Skeletal muscle tissue (tissue), 4 donors: ENCODE results near the gene TOM1L2. TPM values are rescaled to one million over a fixed set of nuclear protein-coding genes. Genes with fewer than 3 reads are reported as not detected.

Source experiments
- H3K27ac ChIP-seq: one replicate; pipeline ENCODE4 v1.7.0; 2013; ENCODE audit warnings: mild to moderate bottlenecking, low read depth, low read length, inconsistent platforms
- H3K27me3 ChIP-seq, 3 donors: one replicate each; pipeline ENCODE4 v1.7.0; 2013; ENCODE audit warnings: low read length in 3 of 3; ENCODE audit not compliant: control insufficient read depth in 3 of 3, insufficient read depth in 3 of 3
- H3K36me3 ChIP-seq, 3 donors: one replicate each; pipeline ENCODE4 v1.7.0; 2013; ENCODE audit warnings: low read length in 3 of 3; ENCODE audit not compliant: control insufficient read depth in 3 of 3, insufficient read depth in 3 of 3
- H3K4me1 ChIP-seq, 3 donors: one replicate each; pipeline ENCODE4 v1.7.0; 2013; ENCODE audit warnings: low read length in 3 of 3, mild to moderate bottlenecking in 3 of 3; ENCODE audit not compliant: control insufficient read depth in 3 of 3, insufficient read depth in 3 of 3
- H3K4me3 ChIP-seq, 3 donors: one replicate each; pipeline ENCODE4 v1.7.0; 2013; ENCODE audit warnings: low read length in 3 of 3
- H3K9ac ChIP-seq, 3 donors: one replicate each; pipeline ENCODE4 v1.7.0; 2013; ENCODE audit warnings: low read length in 3 of 3, mild to moderate bottlenecking in 3 of 3, moderate library complexity in 2 of 3, low read depth in 1 of 3
- H3K9me3 ChIP-seq, 3 donors: one replicate each; pipeline ENCODE4 v1.7.0; 2013; ENCODE audit warnings: low read length in 3 of 3; ENCODE audit not compliant: control insufficient read depth in 3 of 3
- total RNA-seq: library from RNA; depleted of rRNA; stranded (reverse); fragments of >200 nt; gene quantifications from one replicate; pipeline ENCODE4 v1.2.3, GENCODE V29; 2014
- donor health status: Osteomylitis.

The TOM1L2 gene
- total RNA-seq, 1 donor from 2014 or later, result 14.1 TPM

GRCh38 chr17:17827826-17828621 is 144.2 kb downstream of the TOM1L2 start:
- H3K4me1 ChIP-seq, result peaks cover 84 to 87% (median 87%) of the 10 kb centered on the region in 3 donors
- H3K4me3 ChIP-seq, result no peak overlapping the region

GRCh38 chr17:17826942-17827785 is 145.0 kb downstream of the TOM1L2 start:
- Histone ChIP-seq H3K27ac (peak overlapping the region; percentile 100), H3K9ac (peak overlapping the region in 2 of 3 donors; percentile 3 to 50), H3K27me3 (no peaks in the 10 kb centered on the region), H3K4me1 (peaks cover 89 to 93% (median 93%) of the 10 kb centered on the region in 3 donors), H3K36me3 (peaks cover 0 to 9% (median 0%) of the 10 kb centered on the region in 3 donors), H3K4me3 (no peak overlapping the region), H3K9me3 (no peaks in the 10 kb centered on the region)

More at GRCh38 chr17:17827826-17828621, 144.2 kb downstream of the TOM1L2 start:
- peak overlapping the region; percentile 100 for H3K27ac ChIP-seq
- no peaks in the 10 kb centered on the region for H3K27me3 ChIP-seq
- H3K9ac ChIP-seq, result peak overlapping the region in 1 of 3 donors; percentile 45
- no peaks in the 10 kb centered on the region for H3K9me3 ChIP-seq
- peaks cover 0 to 12% (median 0%) of the 10 kb centered on the region in 3 donors for H3K36me3 ChIP-seq

- Histone ChIP-seq H3K27me3 (no peaks in the 10 kb centered on the region), H3K4me3 (no peak overlapping the region), H3K36me3 (peaks cover 0 to 1% (median 0%) of the 10 kb centered on the region in 3 donors), H3K9ac (peak overlapping the region; percentile 45 to 51 (median 50)), H3K27ac (peak overlapping the region; percentile 100), H3K9me3 (no peaks in the 10 kb centered on the region), H3K4me1 (peaks cover 89 to 93% (median 93%) of the 10 kb centered on the region in 3 donors)
Observed at GRCh38 chr17:17826342-17826713, 145.9 kb downstream of the TOM1L2 start.

DNA sequence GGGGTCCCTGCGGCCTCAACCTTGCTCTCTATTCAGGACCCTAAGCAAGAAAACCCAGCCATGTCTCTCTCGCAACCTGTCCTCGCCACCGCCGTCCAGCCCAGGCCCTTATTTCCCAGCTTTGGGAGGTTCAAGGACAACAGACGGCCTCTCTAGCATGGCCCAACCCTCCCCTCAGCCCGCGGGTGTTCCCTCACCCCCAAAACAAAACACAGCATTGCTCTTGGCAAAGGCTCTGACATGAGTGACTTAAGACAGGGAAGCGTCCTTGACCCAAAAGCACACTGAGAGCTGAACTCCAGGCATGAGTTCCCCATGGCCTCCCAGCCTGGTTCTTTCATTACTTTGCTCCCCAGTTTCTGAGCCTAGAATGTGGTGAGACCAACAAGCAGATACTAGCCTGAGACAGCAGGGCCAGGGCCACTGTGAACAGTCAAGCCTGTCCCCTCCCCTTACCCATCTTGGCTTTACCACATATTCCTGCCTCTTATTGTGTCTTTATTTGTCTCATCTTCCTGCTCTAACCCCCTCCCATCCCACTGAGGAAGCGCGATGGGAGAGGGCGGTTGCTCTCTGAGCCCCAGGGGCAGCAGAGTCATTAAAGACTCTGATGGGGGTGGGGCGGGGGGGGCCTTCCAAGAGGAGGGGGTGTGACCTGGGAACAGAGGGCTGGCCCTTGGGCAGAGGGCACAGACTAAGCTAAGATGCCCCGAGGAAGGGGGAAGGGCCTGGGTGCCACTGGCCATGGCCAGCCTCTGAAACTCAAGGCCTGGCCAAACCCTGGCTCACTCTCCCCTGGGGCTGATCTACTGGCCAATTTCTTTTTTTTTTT is 147.2 kb downstream of the TOM1L2 start:
- peak overlapping the region; percentile 100 for H3K27ac ChIP-seq
- no peaks in the 10 kb centered on the region for H3K27me3 ChIP-seq
- H3K4me3 ChIP-seq, result peak overlapping the region; percentile 4 to 45 (median 10)
- H3K4me1 ChIP-seq, result peaks cover 89 to 93% (median 93%) of the 10 kb centered on the region in 3 donors
- peaks cover 6% of the 10 kb centered on the region in 3 donors for H3K36me3 ChIP-seq
- peak overlapping the region; percentile 78 to 89 (median 81) for H3K9ac ChIP-seq
- no peaks in the 10 kb centered on the region for H3K9me3 ChIP-seq

GRCh38 chr17:17824119-17824782 is 147.9 kb downstream of the TOM1L2 start:
- peak overlapping the region; percentile 78 to 89 (median 81) for H3K9ac ChIP-seq
- no peaks in the 10 kb centered on the region for H3K27me3 ChIP-seq
- H3K4me3 ChIP-seq, result peak overlapping the region; percentile 45 to 75 (median 52)
- peaks cover 11 to 13% (median 11%) of the 10 kb centered on the region in 3 donors for H3K36me3 ChIP-seq
- peaks cover 89 to 93% (median 92%) of the 10 kb centered on the region in 3 donors for H3K4me1 ChIP-seq
- H3K27ac ChIP-seq, result peak overlapping the region; percentile 100
- H3K9me3 ChIP-seq, result no peaks in the 10 kb centered on the region

DNA sequence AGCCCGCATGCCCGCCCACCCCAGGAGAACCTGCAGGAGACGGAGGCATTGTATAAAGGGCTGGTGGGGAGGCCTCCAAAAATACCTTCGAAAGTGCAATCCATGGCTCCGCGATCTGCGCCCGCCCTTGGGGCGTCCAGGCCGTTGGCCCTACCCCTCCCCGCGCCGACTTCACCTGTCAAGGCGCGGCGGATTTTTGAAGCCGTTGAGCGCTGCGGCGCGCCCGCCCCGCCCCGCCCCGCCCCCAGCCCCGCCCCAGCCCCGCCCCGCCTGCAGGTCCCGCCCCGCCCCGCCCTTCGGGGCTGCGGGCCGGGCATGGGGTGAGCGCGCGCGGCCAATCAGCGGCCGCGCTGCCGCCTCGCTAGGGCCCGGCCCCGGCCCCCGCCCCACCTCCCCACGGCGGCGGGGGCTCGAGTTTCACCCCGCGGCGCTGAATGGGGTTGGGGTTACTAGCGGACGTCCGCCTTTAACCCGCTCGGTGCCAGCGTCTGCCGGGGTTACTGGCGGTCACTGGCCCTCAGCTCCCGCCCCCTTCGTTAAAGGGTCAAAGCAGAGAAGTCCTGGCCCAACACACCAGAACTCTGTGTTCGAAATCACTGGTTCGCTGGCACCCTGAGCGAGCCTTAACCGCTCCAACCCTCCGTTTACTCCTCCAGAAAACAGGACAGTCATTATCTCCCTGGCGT is 148.6 kb downstream of the TOM1L2 start:
- Histone ChIP-seq H3K9me3 (no peaks in the 10 kb centered on the region), H3K4me1 (peaks cover 92 to 96% (median 95%) of the 10 kb centered on the region in 3 donors), H3K27me3 (no peaks in the 10 kb centered on the region), H3K4me3 (peak overlapping the region; percentile 75 to 90 (median 81)), H3K27ac (peak overlapping the region; percentile 100), H3K36me3 (peaks cover 18 to 19% (median 18%) of the 10 kb centered on the region in 3 donors), H3K9ac (peak overlapping the region; percentile 89 to 94 (median 92))

- Histone ChIP-seq H3K4me3 (peak overlapping the region; percentile 68 to 90 (median 81)), H3K27ac (peak overlapping the region; percentile 96), H3K27me3 (no peaks in the 10 kb centered on the region), H3K36me3 (peaks cover 25 to 27% (median 26%) of the 10 kb centered on the region in 3 donors), H3K9me3 (no peaks in the 10 kb centered on the region), H3K4me1 (peaks cover 92 to 95% (median 95%) of the 10 kb centered on the region in 3 donors), H3K9ac (peak overlapping the region; percentile 87 to 94 (median 92))
Observed at GRCh38 chr17:17822616-17823015, 149.6 kb downstream of the TOM1L2 start.

- Histone ChIP-seq H3K9ac (peak overlapping the region; percentile 87 to 94 (median 92)), H3K4me1 (peaks cover 92 to 95% (median 95%) of the 10 kb centered on the region in 3 donors), H3K27ac (peak overlapping the region; percentile 96), H3K27me3 (no peaks in the 10 kb centered on the region), H3K9me3 (no peaks in the 10 kb centered on the region), H3K4me3 (peak overlapping the region; percentile 68 to 90 (median 81)), H3K36me3 (peaks cover 29 to 31% (median 30%) of the 10 kb centered on the region in 3 donors)
Observed at GRCh38 chr17:17822189-17822588, 150.0 kb downstream of the TOM1L2 start.
